Neuronal stem cell (in vitro differentiated cells): Measurements from ENCODE around the gene MLF2.
"Not testable (repeated sequence)": the region's sequence is repeated elsewhere in the genome, so short reads cannot be mapped to it uniquely, and the experiment has no call there.

ENCODE experiments used
- DNase-seq: peaks from one replicate; pipeline ENCODE4 v3.0.0-alpha.2; 2013; ENCODE audit warnings: low spot score
- H2AFZ ChIP-seq: one replicate; pipeline ENCODE4 v1.6.1; 2013; ENCODE audit warnings: mild to moderate bottlenecking, low read length, inconsistent platforms
- H2AK5ac ChIP-seq: 2 replicates; pipeline ENCODE4 v1.6.1; 2013; ENCODE audit warnings: low read depth, mild to moderate bottlenecking, inconsistent platforms, low read length, moderate library complexity, mixed read lengths
- H2BK120ac ChIP-seq: 2 replicates; pipeline ENCODE4 v1.6.1; 2013; ENCODE audit warnings: low read depth, mild to moderate bottlenecking, inconsistent platforms, low read length, moderate library complexity, mixed read lengths
- H2BK12ac ChIP-seq: one replicate; pipeline ENCODE4 v1.6.1; 2013; ENCODE audit warnings: low read length, inconsistent platforms
- H2BK15ac ChIP-seq: 2 replicates; pipeline ENCODE4 v1.6.1; 2013; ENCODE audit warnings: mild to moderate bottlenecking, low read length, inconsistent platforms, mixed read lengths
- H2BK5ac ChIP-seq: one replicate; pipeline ENCODE4 v1.6.1; 2013; ENCODE audit warnings: inconsistent platforms, mild to moderate bottlenecking, low read length, moderate library complexity
- H3K14ac ChIP-seq: one replicate; pipeline ENCODE4 v1.6.1; 2013; ENCODE audit warnings: low read length, inconsistent platforms
- H3K18ac ChIP-seq: 2 replicates; pipeline ENCODE4 v1.6.1; 2013; ENCODE audit warnings: low read length, inconsistent platforms
- H3K23ac ChIP-seq: 2 replicates; pipeline ENCODE4 v1.6.1; 2013; ENCODE audit warnings: low read depth, mild to moderate bottlenecking, mixed read lengths, low read length, inconsistent platforms; ENCODE audit not compliant: poor library complexity
- H3K27ac ChIP-seq: replicated peaks from 3 replicates; pipeline ENCODE4 v1.5.1; 2013; ENCODE audit warnings: low read length, inconsistent platforms
- H3K27me3 ChIP-seq, 3 experiments: 2 replicates each; pipeline ENCODE4 v1.6.1; 2013; ENCODE audit warnings: low read length in 3 of 3, mild to moderate bottlenecking in 2 of 3, inconsistent platforms in 1 of 3, low read depth in 1 of 3, mixed read lengths in 1 of 3, moderate library complexity in 1 of 3; ENCODE audit not compliant: control insufficient read depth in 3 of 3, insufficient read depth in 3 of 3
- H3K36me3 ChIP-seq, 2 donors: replicated peaks in 1 of 2; 2 replicates each; pipeline ENCODE4 v1.6.1; 2013; ENCODE audit warnings: low read length in 2 of 2; ENCODE audit not compliant: control insufficient read depth in 2 of 2, insufficient read depth in 2 of 2
- H3K4ac ChIP-seq: 2 replicates; pipeline ENCODE4 v1.6.1; 2013; ENCODE audit warnings: inconsistent platforms, mild to moderate bottlenecking, low read length, moderate library complexity
- H3K4me1 ChIP-seq, 2 donors: 1 replicate in 1 of 2; 2 replicates in 1 of 2; pipeline ENCODE4 v1.6.1; 2013; ENCODE audit warnings: low read length in 2 of 2, low read depth in 1 of 2; ENCODE audit not compliant: control insufficient read depth in 2 of 2, insufficient read depth in 1 of 2
- H3K4me2 ChIP-seq: one replicate; pipeline ENCODE4 v1.6.1; 2013; ENCODE audit warnings: mild to moderate bottlenecking, low read length, inconsistent platforms; ENCODE audit not compliant: insufficient read depth, poor library complexity, severe bottlenecking
- H3K4me3 ChIP-seq, 2 donors: 2 replicates each; pipeline ENCODE4 v1.5.1; 2013; ENCODE audit warnings: low read length in 2 of 2, mild to moderate bottlenecking in 2 of 2, inconsistent platforms in 1 of 2, moderate library complexity in 1 of 2
- H3K79me1 ChIP-seq: one replicate; pipeline ENCODE4 v1.6.1; 2013; ENCODE audit warnings: low read depth, mild to moderate bottlenecking, inconsistent platforms, low read length, moderate library complexity
- H3K9ac ChIP-seq: one replicate; pipeline ENCODE4 v1.6.1; 2013; ENCODE audit warnings: mild to moderate bottlenecking, low read depth, low read length, inconsistent platforms; ENCODE audit not compliant: poor library complexity
- H3K9me3 ChIP-seq, 2 donors: replicated peaks in 1 of 2; 2 replicates each; pipeline versions ENCODE3 to v1.6.1; 2013; ENCODE audit warnings: low read length in 2 of 2, mild to moderate bottlenecking in 2 of 2, inconsistent platforms in 1 of 2, low read depth in 1 of 2, mixed read lengths in 1 of 2, moderate library complexity in 1 of 2; ENCODE audit not compliant: control insufficient read depth in 2 of 2, insufficient read depth in 1 of 2
- H4K8ac ChIP-seq: one replicate; pipeline ENCODE4 v1.6.1; 2013; ENCODE audit warnings: low read depth, mild to moderate bottlenecking, inconsistent platforms, low read length, moderate library complexity
- H4K91ac ChIP-seq: one replicate; pipeline ENCODE4 v1.6.1; 2013; ENCODE audit warnings: low read length, low read depth, mild to moderate bottlenecking, inconsistent platforms; ENCODE audit not compliant: poor library complexity
- WGBS, 2 donors: extraction: QIAGEN DNeasy Blood & Tissue Kit; methylation state at CpG; one replicate each; pipeline ENCODE4 v1.1.7; 2013; ENCODE audit warnings: missing lambda C conversion rate in 2 of 2, mixed read lengths in 1 of 2; ENCODE audit not compliant: insufficient read length in 2 of 2, insufficient replicate concordance in 1 of 2; ENCODE audit errors: extremely low coverage in 2 of 2; 5-methylcytosine and 5-hydroxymethylcytosine counted together

The MLF2 gene

DNA sequence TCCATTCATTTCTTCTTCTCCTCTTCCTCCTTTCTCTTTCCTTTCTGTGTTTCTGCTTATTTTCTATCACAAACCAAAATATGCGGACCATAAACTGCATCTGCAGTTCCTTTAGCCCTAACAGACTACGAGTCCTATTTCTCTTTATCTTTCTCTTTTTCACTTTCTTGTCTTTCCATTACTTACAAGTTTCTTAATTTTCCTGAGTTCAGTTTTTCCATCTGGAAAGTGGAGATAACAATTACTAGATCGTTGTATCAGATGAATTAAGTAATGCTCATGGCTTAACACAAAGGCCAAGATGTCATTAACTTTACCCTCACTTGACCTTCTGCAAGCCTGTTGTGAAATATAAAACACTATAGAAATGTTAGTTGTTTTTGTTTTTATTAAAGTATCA lies 30.1 kb downstream of the MLF2 start:
- WGBS, 2 donors: no CpG with 5 or more reads among the region's 3 CpGs

DNA sequence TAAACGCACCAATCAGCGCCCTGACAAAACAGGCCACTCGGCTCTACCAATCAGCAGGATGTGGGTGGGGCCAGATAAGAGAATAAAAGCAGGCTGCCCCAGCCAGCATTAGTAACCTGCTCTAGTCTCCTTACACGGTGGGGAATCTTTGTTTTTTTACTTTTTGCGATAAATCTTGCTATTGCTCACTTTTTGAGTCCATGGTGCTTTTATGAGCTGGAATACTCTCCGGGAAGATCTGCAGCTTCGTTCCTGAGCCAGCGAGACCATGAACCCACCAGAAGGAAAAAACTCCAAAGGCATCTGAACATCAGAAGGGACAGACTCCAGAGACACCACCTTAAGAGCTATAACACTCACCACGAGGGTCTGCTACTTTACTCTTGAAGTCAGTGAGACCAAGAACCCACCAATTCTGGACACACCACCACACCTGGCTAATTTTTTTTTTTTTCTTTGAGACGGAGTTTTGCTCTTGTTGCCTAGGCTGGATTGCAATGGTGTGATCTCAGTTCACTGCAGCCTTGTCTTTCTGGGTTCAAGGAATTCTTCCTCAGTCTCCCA lies 36.0 kb downstream of the MLF2 start:
- Histone ChIP-seq H3K36me3 (no peaks in the 10 kb centered on the region), H2AK5ac (no peak overlapping the region), H3K9ac (no peak overlapping the region), H2BK5ac (no peak overlapping the region), H2BK120ac (no peak overlapping the region), H3K4ac (no peak overlapping the region), H3K9me3 (no peaks in the 10 kb centered on the region), H3K14ac (no peak overlapping the region), H3K18ac (no peak overlapping the region), H3K4me1 (no peaks in the 10 kb centered on the region), H2BK15ac (no peak overlapping the region), H3K27me3 (no peaks in the 10 kb centered on the region), H3K4me2 (no peak overlapping the region), H4K91ac (no peak overlapping the region), H3K27ac (no peak overlapping the region), H2BK12ac (no peak overlapping the region), H2AFZ (peak overlapping the region; percentile 62), H3K23ac (no peak overlapping the region), H4K8ac (no peak overlapping the region), H3K79me1 (no peaks in the 10 kb centered on the region), H3K4me3 (no peak overlapping the region)
- no CpG with 5 or more reads among the region's 10 CpGs for WGBS, 2 donors
- no peak for DNase-seq

More for the DNA sequence above, 30.1 kb downstream of the MLF2 start:
- no peak for DNase-seq
- Histone ChIP-seq H2BK15ac (no peak overlapping the region), H4K91ac (no peak overlapping the region), H4K8ac (no peak overlapping the region), H3K9ac (no peak overlapping the region), H2BK5ac (no peak overlapping the region), H3K79me1 (no peaks in the 10 kb centered on the region), H3K9me3 (no peaks in the 10 kb centered on the region), H3K27ac (no peak overlapping the region), H3K18ac (no peak overlapping the region), H3K4ac (no peak overlapping the region), H2AFZ (peak overlapping the region; percentile 84), H3K36me3 (peaks cover under 1 to 13% of the 10 kb centered on the region in 2 donors), H2AK5ac (no peak overlapping the region), H2BK120ac (no peak overlapping the region), H3K4me2 (no peak overlapping the region), H3K4me3 (peak overlapping the region in 1 of 2 donors; percentile 76), H2BK12ac (no peak overlapping the region), H3K4me1 (peaks cover 3 to 5% of the 10 kb centered on the region in 2 donors), H3K23ac (no peak overlapping the region), H3K27me3 (no peaks in the 10 kb centered on the region), H3K14ac (no peak overlapping the region)

GRCh38 chr12:6716031-6716873 lies 36.7 kb downstream of the MLF2 start:
- H3K36me3 ChIP-seq, H3K14ac ChIP-seq, H3K79me1 ChIP-seq, H3K9me3 ChIP-seq, H3K27ac ChIP-seq, H3K9ac ChIP-seq, H2BK12ac ChIP-seq, H3K4me2 ChIP-seq, H4K91ac ChIP-seq, H3K23ac ChIP-seq, H3K27me3 ChIP-seq, H2AFZ ChIP-seq, H3K4ac ChIP-seq, H3K18ac ChIP-seq, H2BK120ac ChIP-seq, H4K8ac ChIP-seq, H3K4me1 ChIP-seq, H3K4me3 ChIP-seq, H2BK5ac ChIP-seq, H2AK5ac ChIP-seq, DNase-seq, H2BK15ac ChIP-seq: not testable (repeated sequence)
- WGBS, 2 donors: no CpG with 5 or more reads among the region's 41 CpGs

DNA sequence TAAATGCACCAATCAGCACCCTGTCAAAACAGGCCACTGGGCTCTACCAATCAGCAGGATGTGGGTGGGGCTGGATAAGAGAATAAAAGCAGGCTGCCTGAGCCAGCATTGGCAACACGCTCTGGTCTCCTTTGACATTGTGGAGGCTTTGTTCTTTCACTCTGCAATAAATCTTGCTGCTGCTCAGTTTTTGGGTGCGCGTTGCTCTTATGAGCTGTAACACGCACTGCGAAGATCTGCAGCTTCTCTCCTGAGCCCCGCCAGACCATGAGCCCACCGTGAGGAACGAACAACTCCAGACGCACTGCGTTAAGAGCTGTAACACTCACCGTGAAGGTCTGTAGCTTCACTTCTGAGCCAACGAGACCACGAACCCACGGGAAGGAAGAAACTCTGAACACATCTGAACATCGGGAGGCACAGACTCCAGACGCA lies 44.0 kb downstream of the MLF2 start:
- H3K14ac ChIP-seq: no peak overlapping the region
- H3K4me2 ChIP-seq: no peak overlapping the region
- no peak overlapping the region for H3K27ac ChIP-seq
- no peaks in the 10 kb centered on the region for H3K27me3 ChIP-seq
- no peaks in the 10 kb centered on the region for H3K36me3 ChIP-seq
- H4K8ac ChIP-seq: peak overlapping the region; percentile 43
- H2AFZ ChIP-seq: peak overlapping the region; percentile 64
- no peak overlapping the region for H3K18ac ChIP-seq
- H3K9ac ChIP-seq: no peak overlapping the region
- DNase-seq: no peak
- no peak overlapping the region for H2BK120ac ChIP-seq
- H3K4ac ChIP-seq: no peak overlapping the region
- no peaks in the 10 kb centered on the region for H3K9me3 ChIP-seq
- H2BK5ac ChIP-seq: no peak overlapping the region
- no peaks in the 10 kb centered on the region for H3K4me1 ChIP-seq
- H3K23ac ChIP-seq: peak overlapping the region; percentile 43
- H2BK15ac ChIP-seq: no peak overlapping the region
- H3K4me3 ChIP-seq: no peak overlapping the region
- no peaks in the 10 kb centered on the region for H3K79me1 ChIP-seq
- H2BK12ac ChIP-seq: no peak overlapping the region
- H2AK5ac ChIP-seq: no peak overlapping the region
- H4K91ac ChIP-seq: no peak overlapping the region
- WGBS, 2 donors: no CpG with 5 or more reads among the region's 16 CpGs
